ENCODE measurements around the gene ITPKB.

DNA sequence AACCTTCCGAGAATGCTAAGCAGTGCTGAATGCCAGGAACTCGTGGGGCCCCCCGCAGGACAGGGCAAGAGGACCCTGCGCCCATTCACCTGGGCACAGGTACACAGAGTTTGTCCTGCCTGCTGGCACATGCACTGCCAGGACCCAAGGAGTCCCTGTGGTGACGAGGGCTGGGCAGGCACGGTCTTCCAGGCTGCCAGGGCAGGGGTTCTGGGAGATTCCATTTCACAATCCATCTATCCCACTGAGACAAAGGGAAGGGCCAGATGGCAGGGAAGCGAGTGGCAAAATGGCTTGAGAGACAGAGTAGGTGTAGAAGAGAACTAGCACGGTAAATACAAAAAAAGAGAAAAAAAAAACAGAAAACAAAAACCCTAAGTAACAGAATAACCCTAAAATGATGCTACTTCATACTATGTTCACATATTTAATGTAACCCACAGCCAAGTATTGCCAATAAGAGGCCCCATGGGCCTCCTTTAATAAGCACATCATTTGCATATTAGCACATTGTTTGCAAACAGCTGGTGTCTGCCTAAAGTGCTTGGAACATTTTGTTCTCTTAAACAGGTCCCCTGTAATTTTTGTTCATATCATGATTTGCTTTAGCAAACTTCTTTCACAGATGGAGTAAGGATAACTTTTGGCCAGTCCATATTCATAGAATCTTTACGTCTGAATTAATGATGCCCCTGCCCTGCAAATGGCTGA is 106.8 kb downstream of the ITPKB start:
- no peak for TF ChIP-seq TAF1 (IDR thresholded peaks at IDR 0.05; ENCODE audit: low read depth)
- no peak for TF ChIP-seq TEAD4 (IDR thresholded peaks at IDR 0.05)
- TF ChIP-seq RAD21 (IDR thresholded peaks at IDR 0.05; ENCODE audit: low read depth): no peak
- no peak for TF ChIP-seq EP300 (IDR thresholded peaks at IDR 0.05; ENCODE audit: borderline replicate concordance)
- no peak for TF ChIP-seq REST (IDR thresholded peaks at IDR 0.05; ENCODE audit: low read depth)
- TF ChIP-seq CEBPB (IDR thresholded peaks at IDR 0.05): no peak
- TF ChIP-seq YY1 (IDR thresholded peaks at IDR 0.05; ENCODE audit: low read depth): no peak
- TF ChIP-seq NFIC (IDR thresholded peaks at IDR 0.05): no peak
- TF ChIP-seq, protein P1, sequence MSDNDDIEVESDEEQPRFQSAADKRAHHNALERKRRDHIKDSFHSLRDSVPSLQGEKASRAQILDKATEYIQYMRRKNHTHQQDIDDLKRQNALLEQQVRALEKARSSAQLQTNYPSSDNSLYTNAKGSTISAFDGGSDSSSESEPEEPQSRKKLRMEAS (IDR thresholded peaks at IDR 0.05): no peak
- TF ChIP-seq FOXM1 (IDR thresholded peaks at IDR 0.05; ENCODE audit: borderline replicate concordance, low read depth): no peak
- TF ChIP-seq CREB1 (IDR thresholded peaks at IDR 0.05; ENCODE audit: low read depth): no peak
- TF ChIP-seq EGR1 (IDR thresholded peaks at IDR 0.05): no peak
